Measurements from ENCODE around the gene ACTN4.
"Not testable (repeated sequence)": the region's sequence is repeated elsewhere in the genome, so short reads cannot be mapped to it uniquely, and the experiment has no call there.

- not testable (repeated sequence) for TF ChIP-seq CTCF, POLR2A (IDR thresholded peaks at IDR 0.05)
Observed at GRCh38 chr19:38631811-38632475, 15.5 kb upstream of the ACTN4 start.

Data from heart left ventricle (tissue), 13 donors.